LNCaP clone FGC (cell line): ENCODE data around the gene SMG6.
"Not testable (repeated sequence)": the region's sequence is repeated elsewhere in the genome, so short reads cannot be mapped to it uniquely, and the experiment has no call there.

Experiments
- DNase-seq: peaks from one replicate; pipeline ENCODE4 v3.0.0-alpha.2; 2011; ENCODE audit warnings: low read depth
- H3K4me3 ChIP-seq: 2 replicates; pipeline ENCODE4 v1.5.1; 2011; ENCODE audit warnings: mild to moderate bottlenecking, low read depth, low read length, control low read depth
- TF ChIP-seq, protein P1 (sequence below): IDR thresholded peaks from 2 replicates; pipeline ENCODE4 v1.5.1; 2012; ENCODE audit warnings: mild to moderate bottlenecking; ENCODE audit not compliant: control insufficient read depth, insufficient read depth; ENCODE audit errors: extremely low read depth

SMG6 gene

DNA sequence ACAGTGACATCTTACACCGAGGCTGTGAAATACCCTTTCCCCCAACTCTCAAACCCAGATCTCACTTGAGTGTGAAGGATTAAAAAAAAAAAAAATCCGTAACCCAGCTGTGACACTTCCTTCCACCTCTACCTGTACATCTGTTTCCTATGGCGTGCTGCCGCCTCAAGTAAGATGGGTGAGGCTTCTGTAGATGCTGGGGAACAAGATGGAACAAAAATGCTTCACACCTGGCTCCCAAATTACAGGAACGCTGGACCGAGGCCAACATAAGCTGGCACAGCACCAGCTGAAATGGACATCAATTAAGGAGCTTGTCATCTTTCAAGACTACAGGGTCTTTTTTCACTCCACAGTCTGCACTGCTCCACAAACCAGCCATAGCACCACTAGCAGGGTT lies 152.8 kb downstream of the SMG6 start:
- no peak for DNase-seq
- H3K4me3 ChIP-seq, result no peak overlapping the region
- TF ChIP-seq, protein P1, sequence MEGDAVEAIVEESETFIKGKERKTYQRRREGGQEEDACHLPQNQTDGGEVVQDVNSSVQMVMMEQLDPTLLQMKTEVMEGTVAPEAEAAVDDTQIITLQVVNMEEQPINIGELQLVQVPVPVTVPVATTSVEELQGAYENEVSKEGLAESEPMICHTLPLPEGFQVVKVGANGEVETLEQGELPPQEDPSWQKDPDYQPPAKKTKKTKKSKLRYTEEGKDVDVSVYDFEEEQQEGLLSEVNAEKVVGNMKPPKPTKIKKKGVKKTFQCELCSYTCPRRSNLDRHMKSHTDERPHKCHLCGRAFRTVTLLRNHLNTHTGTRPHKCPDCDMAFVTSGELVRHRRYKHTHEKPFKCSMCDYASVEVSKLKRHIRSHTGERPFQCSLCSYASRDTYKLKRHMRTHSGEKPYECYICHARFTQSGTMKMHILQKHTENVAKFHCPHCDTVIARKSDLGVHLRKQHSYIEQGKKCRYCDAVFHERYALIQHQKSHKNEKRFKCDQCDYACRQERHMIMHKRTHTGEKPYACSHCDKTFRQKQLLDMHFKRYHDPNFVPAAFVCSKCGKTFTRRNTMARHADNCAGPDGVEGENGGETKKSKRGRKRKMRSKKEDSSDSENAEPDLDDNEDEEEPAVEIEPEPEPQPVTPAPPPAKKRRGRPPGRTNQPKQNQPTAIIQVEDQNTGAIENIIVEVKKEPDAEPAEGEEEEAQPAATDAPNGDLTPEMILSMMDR, result no peak

GRCh38 chr17:2149934-2150333 lies 153.7 kb downstream of the SMG6 start:
- TF ChIP-seq, protein P1, result no peak
- DNase-seq, result no peak
- H3K4me3 ChIP-seq, result no peak overlapping the region

DNA sequence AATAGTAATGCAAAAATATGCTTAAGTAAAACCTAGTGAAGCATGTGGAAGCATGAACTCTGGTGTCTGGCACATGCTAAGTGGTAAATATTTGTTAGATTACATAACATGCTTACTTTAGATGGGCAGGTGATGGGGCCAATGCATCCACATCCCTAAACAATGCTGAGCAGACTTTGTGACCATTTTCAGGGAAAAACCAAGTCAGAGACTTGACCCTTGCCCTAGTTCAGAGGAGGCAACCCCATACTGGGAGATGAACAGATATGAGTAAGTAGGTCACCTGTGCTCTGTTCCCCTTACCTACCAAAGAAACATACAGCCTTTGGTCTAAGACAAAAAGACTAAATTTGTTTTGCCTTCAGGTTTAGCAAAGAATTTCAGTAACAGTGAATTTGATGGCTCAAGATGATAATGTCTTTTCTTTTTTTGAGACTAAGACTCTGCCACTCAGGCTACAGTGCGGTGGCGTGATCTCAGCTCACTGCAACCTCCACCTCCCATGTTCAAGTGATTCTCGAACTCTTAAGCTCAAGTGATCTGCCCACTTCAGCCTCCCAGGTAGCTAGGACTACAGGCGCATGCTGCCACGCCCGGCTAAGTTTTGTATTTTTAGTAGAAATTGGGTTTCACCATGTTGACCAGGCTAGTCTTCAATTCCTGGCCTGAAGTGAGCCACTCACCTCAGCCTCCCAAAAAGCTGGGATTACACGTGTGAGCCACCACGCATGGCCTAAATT lies 157.3 kb downstream of the SMG6 start:
- DNase-seq, result no peak
- TF ChIP-seq, protein P1, result no peak
- no peak overlapping the region for H3K4me3 ChIP-seq

GRCh38 chr17:2144701-2145100 lies 158.9 kb downstream of the SMG6 start:
- TF ChIP-seq, protein P1, result no peak
- DNase-seq, result no peak
- H3K4me3 ChIP-seq, result no peak overlapping the region

GRCh38 chr17:2143332-2143731 lies 160.3 kb downstream of the SMG6 start:
- H3K4me3 ChIP-seq, result no peak overlapping the region
- no peak for DNase-seq
- TF ChIP-seq, protein P1, result no peak

DNA sequence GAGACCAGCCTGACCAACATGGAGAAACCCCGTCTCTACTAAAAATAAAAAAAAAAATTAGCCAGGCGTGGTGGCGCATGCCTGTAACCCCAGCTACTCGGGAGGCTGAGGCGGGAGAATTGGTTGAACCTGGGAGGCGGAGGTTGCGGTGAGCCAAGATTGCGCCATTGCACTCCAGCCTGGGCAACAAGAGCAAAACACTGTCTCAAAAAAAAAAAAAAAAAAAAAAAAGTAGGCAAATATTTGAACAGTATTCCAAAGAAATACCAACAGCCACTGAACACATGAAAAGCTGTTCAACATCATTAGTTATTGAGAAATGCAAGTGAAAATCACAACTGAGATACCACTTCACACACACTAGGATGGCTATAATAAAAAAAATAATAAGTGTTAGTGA lies 160.9 kb downstream of the SMG6 start:
- not testable (repeated sequence) for H3K4me3 ChIP-seq, DNase-seq

DNA sequence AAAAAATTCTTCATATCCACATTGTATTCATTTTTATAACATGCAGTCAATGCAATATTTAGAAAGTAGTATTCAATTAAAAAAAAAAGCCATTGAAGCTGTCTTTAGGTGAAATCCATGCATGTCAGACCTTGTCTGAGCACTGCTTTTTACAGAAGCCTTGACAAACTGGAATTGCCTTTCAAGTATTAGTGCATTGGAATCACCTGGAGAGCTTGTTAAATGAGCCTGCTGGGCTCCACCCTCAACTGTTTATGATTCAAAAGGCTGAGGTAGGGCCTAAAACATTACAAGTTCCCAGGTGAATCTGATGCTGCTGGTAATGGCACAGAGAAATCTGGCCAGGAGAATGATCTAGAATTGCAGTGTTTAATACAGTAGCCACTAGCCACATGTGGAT lies 162.9 kb downstream of the SMG6 start:
- DNase-seq, result peak; percentile 42
- no peak overlapping the region for H3K4me3 ChIP-seq
- TF ChIP-seq, protein P1, result no peak
